ENCODE measurements around the gene TBX20. TPM values are rescaled to one million over a fixed set of nuclear protein-coding genes. Genes with fewer than 3 reads are reported as not detected.

TBX20 gene
- total and polyA plus RNA-seq, 10 of the 15 experiments (the other 5 are each of a cell fraction or from before 2014, with no cell fraction given) = not detected

DNA sequence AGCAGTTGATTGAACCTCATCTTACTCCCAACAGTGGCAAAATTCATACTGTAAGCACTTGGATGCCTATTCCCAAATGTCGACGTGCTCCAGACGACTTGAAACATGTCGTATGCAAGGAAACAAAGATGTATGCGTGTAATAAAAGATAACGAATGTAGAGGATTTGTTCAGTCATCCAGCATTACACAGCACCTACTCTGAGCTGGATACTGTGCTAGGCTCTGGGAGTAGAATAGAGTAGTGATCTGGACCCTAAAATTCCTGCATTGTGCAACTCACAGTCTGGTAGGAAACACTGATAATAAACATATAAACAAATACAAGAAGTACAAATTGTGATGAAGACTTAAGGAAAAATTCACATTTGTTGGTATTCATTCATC, 5.6 kb upstream of the TBX20 start:
- no peaks in the 10 kb centered on the region for H4K20me1 ChIP-seq (ENCODE audit: control insufficient read depth, insufficient read depth)
- H3K4me1 ChIP-seq (ENCODE audit: control insufficient read depth, insufficient read depth, low read length) = no peaks in the 10 kb centered on the region
- TF ChIP-seq NBN (IDR thresholded peaks at IDR 0.05) (no peak), PML (IDR thresholded peaks at IDR 0.05; ENCODE audit: low read length) (no peak), SMAD1 (IDR thresholded peaks at IDR 0.05; ENCODE audit: low read depth, partially characterized antibody) (no peak), RAD51 (IDR thresholded peaks at IDR 0.05) (no peak), ZNF24 (IDR thresholded peaks at IDR 0.05) (no peak), MXI1 (IDR thresholded peaks at IDR 0.05; ENCODE audit: low read depth, low read length) (no peak)
- TF ChIP-seq, protein P1, sequence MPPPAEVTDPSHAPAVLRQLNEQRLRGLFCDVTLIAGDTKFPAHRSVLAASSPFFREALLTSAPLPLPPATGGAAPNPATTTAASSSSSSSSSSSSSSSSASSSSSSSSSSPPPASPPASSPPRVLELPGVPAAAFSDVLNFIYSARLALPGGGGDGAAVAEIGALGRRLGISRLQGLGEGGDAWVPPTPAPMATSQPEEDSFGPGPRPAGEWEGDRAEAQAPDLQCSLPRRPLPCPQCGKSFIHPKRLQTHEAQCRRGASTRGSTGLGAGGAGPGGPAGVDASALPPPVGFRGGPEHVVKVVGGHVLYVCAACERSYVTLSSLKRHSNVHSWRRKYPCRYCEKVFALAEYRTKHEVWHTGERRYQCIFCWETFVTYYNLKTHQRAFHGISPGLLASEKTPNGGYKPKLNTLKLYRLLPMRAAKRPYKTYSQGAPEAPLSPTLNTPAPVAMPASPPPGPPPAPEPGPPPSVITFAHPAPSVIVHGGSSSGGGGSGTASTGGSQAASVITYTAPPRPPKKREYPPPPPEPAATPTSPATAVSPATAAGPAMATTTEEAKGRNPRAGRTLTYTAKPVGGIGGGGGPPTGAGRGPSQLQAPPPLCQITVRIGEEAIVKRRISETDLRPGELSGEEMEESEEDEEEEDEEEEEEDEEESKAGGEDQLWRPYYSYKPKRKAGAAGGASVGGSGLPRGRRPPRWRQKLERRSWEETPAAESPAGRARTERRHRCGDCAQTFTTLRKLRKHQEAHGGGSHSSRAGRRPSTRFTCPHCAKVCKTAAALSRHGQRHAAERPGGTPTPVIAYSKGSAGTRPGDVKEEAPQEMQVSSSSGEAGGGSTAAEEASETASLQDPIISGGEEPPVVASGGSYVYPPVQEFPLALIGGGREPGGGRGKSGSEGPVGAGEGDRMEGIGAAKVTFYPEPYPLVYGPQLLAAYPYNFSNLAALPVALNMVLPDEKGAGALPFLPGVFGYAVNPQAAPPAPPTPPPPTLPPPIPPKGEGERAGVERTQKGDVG (CRISPR knock-in tag; IDR thresholded peaks at IDR 0.05) = no peak
- TF ChIP-seq, protein P2, sequence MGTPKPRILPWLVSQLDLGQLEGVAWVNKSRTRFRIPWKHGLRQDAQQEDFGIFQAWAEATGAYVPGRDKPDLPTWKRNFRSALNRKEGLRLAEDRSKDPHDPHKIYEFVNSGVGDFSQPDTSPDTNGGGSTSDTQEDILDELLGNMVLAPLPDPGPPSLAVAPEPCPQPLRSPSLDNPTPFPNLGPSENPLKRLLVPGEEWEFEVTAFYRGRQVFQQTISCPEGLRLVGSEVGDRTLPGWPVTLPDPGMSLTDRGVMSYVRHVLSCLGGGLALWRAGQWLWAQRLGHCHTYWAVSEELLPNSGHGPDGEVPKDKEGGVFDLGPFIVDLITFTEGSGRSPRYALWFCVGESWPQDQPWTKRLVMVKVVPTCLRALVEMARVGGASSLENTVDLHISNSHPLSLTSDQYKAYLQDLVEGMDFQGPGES (IDR thresholded peaks at IDR 0.05) = no peak
- no peak overlapping the region for H2AFZ ChIP-seq (ENCODE audit: control insufficient read depth, low read depth, low read length)
- in situ Hi-C loops (cut with MboI) = no loop called here
- ChIA-PET POLR2A (no interaction called here), RAD21 (ENCODE audit: unreplicated experiment) (no interaction called here), CTCF (no interaction called here), SMC1A (ENCODE audit: uncharacterized antibody, unreplicated experiment) (no interaction called here)
- intact Hi-C loops (cut with micrococcal nuclease; ENCODE audit: unreplicated experiment) = no loop called here
- peaks cover 22 to 30% of the 10 kb centered on the region in 2 experiments for H3K27me3 ChIP-seq (replicated peaks in 1 of 2; ENCODE audit: control insufficient read depth in 2 of 2, insufficient read depth in 2 of 2, low read length in 1 of 2)
- 53% methylated on average over 6 of the region's 6 CpGs for WGBS (ENCODE audit: insufficient coverage, insufficient replicate concordance, low lambda C conversion rate, missing lambda C conversion rate)
- H3K36me3 ChIP-seq (ENCODE audit: control insufficient read depth in 2 of 2, insufficient read depth in 2 of 2, low read length in 1 of 2) = no peaks in the 10 kb centered on the region
- no peak overlapping the region for H3K9ac ChIP-seq (ENCODE audit: control insufficient read depth, insufficient read depth, low read length)
- ATAC-seq (no peak), DNase-seq (ENCODE audit: low read depth, low spot score) (no peak), FAIRE-seq (no peak)
- H3K4me3 ChIP-seq = no peak overlapping the region
- no peaks in the 10 kb centered on the region for H3K79me2 ChIP-seq (ENCODE audit: control insufficient read depth, insufficient read depth, low read length)
- no peak overlapping the region for H3K4me2 ChIP-seq (ENCODE audit: control insufficient read depth, insufficient read depth)
- no peak overlapping the region for H3K27ac ChIP-seq (ENCODE audit: control insufficient read depth, insufficient read depth)
- BruUV-seq (replicated peaks) = no TSS peak
- peaks cover 1% of the 10 kb centered on the region; the same call in 2 of the 3 replicates for H3K9me3 ChIP-seq (replicated peaks; ENCODE audit: control insufficient read depth, insufficient read depth, low read length)
